ENCODE measurements around the gene NDUFV2. TPM values are rescaled to one million over a fixed set of nuclear protein-coding genes. Genes with fewer than 3 reads are reported as not detected.

The NDUFV2 gene
- polyA plus RNA-seq, 1 donor (not counting 4 experiments of a cell fraction or from before 2014, with no cell fraction given) = 202 TPM

DNA sequence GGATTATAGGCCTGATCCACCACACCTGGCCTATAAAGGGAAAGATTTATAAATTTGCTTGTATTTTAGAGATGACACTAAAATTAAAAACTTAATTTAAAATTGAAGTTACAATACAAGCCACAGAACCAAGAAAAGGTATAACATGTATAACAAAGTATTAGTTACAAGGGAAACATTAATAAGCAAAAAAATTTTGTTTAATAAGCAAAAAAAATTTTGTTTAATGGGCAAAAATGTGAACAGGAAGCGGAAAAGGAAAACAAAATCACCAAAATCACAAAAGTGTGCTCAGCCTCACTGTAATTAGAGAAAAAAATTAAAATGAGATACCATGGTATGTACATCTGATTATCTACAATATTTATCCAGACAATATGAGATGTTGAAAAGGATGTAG, 15.9 kb upstream of the NDUFV2 start:
- FAIRE-seq (no peak), DNase-seq (ENCODE audit: low read depth, low spot score) (no peak)
- dilution Hi-C loops (cut with MboI; ENCODE audit: extremely low pct_ligation_motif_present, low sequenced_read_pairs) = no loop called here
- Histone ChIP-seq H3K27ac (ENCODE audit: control insufficient read depth, insufficient read depth, low read length) (no peak overlapping the region), H3K4me3 (ENCODE audit: control insufficient read depth in 2 of 3, extremely low read depth in 1 of 3, insufficient read depth in 2 of 3, low read depth in 1 of 3, low read length in 3 of 3) (no peak overlapping the region), H3K4me1 (ENCODE audit: control insufficient read depth, extremely low read depth, insufficient read depth, low read length) (no peaks in the 10 kb centered on the region), H4K20me1 (ENCODE audit: control insufficient read depth, extremely low read depth, insufficient read depth, low read length) (no peaks in the 10 kb centered on the region), H3K9ac (ENCODE audit: control insufficient read depth, extremely low read depth, insufficient read depth, low read length) (no peak overlapping the region), H3K27me3 (ENCODE audit: control insufficient read depth, extremely low read depth, insufficient read depth, low read length) (no peaks in the 10 kb centered on the region), H3K9me3 (ENCODE audit: control insufficient read depth, low read depth, low read length) (no peaks in the 10 kb centered on the region), H3K79me2 (ENCODE audit: control insufficient read depth, insufficient read depth, low read length) (no peaks in the 10 kb centered on the region), H3K36me3 (ENCODE audit: control insufficient read depth in 2 of 2, extremely low read depth in 1 of 2, insufficient read depth in 2 of 2, low read length in 2 of 2) (no peaks in the 10 kb centered on the region), H2AFZ (ENCODE audit: control insufficient read depth, low read length) (no peak overlapping the region), H3K4me2 (ENCODE audit: control insufficient read depth, extremely low read depth, insufficient read depth, low read depth, low read length) (no peak overlapping the region), H3K9me1 (ENCODE audit: control insufficient read depth, extremely low read depth, insufficient read depth, low read length) (no peaks in the 10 kb centered on the region)
- TF ChIP-seq EZH2 (IDR thresholded peaks at IDR 0.05; ENCODE audit: low read length) = no peak
- TF ChIP-seq, protein P1, sequence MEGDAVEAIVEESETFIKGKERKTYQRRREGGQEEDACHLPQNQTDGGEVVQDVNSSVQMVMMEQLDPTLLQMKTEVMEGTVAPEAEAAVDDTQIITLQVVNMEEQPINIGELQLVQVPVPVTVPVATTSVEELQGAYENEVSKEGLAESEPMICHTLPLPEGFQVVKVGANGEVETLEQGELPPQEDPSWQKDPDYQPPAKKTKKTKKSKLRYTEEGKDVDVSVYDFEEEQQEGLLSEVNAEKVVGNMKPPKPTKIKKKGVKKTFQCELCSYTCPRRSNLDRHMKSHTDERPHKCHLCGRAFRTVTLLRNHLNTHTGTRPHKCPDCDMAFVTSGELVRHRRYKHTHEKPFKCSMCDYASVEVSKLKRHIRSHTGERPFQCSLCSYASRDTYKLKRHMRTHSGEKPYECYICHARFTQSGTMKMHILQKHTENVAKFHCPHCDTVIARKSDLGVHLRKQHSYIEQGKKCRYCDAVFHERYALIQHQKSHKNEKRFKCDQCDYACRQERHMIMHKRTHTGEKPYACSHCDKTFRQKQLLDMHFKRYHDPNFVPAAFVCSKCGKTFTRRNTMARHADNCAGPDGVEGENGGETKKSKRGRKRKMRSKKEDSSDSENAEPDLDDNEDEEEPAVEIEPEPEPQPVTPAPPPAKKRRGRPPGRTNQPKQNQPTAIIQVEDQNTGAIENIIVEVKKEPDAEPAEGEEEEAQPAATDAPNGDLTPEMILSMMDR (optimal IDR thresholded peaks at IDR 0.05 in 1 of 3, IDR thresholded peaks at IDR 0.05 in 1 of 3, conservative IDR thresholded peaks at IDR 0.05 in 1 of 3; ENCODE audit: extremely low read depth in 1 of 3, insufficient read depth in 2 of 3, low read length in 3 of 3) = no peak

DNA sequence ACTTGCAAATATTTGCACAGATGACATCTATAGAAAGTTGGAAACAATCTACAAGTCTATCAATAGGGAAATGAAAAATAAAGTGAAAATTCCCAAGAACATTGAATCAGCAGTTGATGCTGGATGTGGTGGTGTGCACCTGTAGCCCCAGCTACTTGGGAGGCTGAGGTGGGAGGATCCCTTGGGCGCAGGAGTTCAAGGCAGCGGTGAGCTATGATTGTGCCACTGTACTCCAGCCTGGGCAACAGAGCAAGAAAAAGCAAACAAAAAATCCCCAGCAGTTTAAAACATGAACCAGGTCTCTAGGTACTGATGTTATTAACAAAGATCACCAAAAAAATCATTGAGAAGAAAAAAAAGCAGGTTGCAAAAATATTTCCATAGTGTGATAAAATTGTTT, 15.4 kb upstream of the NDUFV2 start:
- Histone ChIP-seq H3K9me3 (ENCODE audit: control insufficient read depth, low read depth, low read length) (no peaks in the 10 kb centered on the region), H3K27ac (ENCODE audit: control insufficient read depth, insufficient read depth, low read length) (no peak overlapping the region), H3K36me3 (ENCODE audit: control insufficient read depth in 2 of 2, extremely low read depth in 1 of 2, insufficient read depth in 2 of 2, low read length in 2 of 2) (no peaks in the 10 kb centered on the region), H3K27me3 (ENCODE audit: control insufficient read depth, extremely low read depth, insufficient read depth, low read length) (no peaks in the 10 kb centered on the region), H3K9ac (ENCODE audit: control insufficient read depth, extremely low read depth, insufficient read depth, low read length) (no peak overlapping the region), H3K9me1 (ENCODE audit: control insufficient read depth, extremely low read depth, insufficient read depth, low read length) (no peaks in the 10 kb centered on the region), H3K4me1 (ENCODE audit: control insufficient read depth, extremely low read depth, insufficient read depth, low read length) (no peaks in the 10 kb centered on the region), H3K79me2 (ENCODE audit: control insufficient read depth, insufficient read depth, low read length) (no peaks in the 10 kb centered on the region), H3K4me2 (ENCODE audit: control insufficient read depth, extremely low read depth, insufficient read depth, low read depth, low read length) (no peak overlapping the region), H4K20me1 (ENCODE audit: control insufficient read depth, extremely low read depth, insufficient read depth, low read length) (no peaks in the 10 kb centered on the region), H2AFZ (ENCODE audit: control insufficient read depth, low read length) (no peak overlapping the region), H3K4me3 (ENCODE audit: control insufficient read depth in 2 of 3, extremely low read depth in 1 of 3, insufficient read depth in 2 of 3, low read depth in 1 of 3, low read length in 3 of 3) (no peak overlapping the region)
- TF ChIP-seq, protein P1 (optimal IDR thresholded peaks at IDR 0.05 in 1 of 3, IDR thresholded peaks at IDR 0.05 in 1 of 3, conservative IDR thresholded peaks at IDR 0.05 in 1 of 3; ENCODE audit: extremely low read depth in 1 of 3, insufficient read depth in 2 of 3, low read length in 3 of 3) = no peak
- no peak for TF ChIP-seq EZH2 (IDR thresholded peaks at IDR 0.05; ENCODE audit: low read length)
- DNase-seq (ENCODE audit: low read depth, low spot score) = no peak
- dilution Hi-C loops (cut with MboI; ENCODE audit: extremely low pct_ligation_motif_present, low sequenced_read_pairs) = no loop called here
- FAIRE-seq = no peak

Measured in keratinocyte (primary cell).